ENCODE data around the gene HMGB4. TPM values are rescaled to one million over a fixed set of nuclear protein-coding genes. Genes with fewer than 3 reads are reported as not detected.

The HMGB4 gene
- polyA plus RNA-seq (2012; rRNA removed), result not detected in 2 replicates
- polyA plus RNA-seq (2012; cell fraction: cytosol; rRNA removed), result not detected in 2 replicates
- polyA plus RNA-seq (2012; cell fraction: nucleus; rRNA removed), result not detected in 2 replicates

GRCh38 chr1:33863779-33864178 is at the start of gene HMGB4:
Gene HMGB4, plus strand, starts transcription at chr1:33864079. Its CDS starts 113 bp downstream, at chr1:33864192.
- Histone ChIP-seq H3K4me3 (ENCODE audit: low read depth in 2 of 2, low read length in 1 of 2) (no peak within 1 kb of the TSS), H3K36me3 (replicated peaks in 1 of 2; ENCODE audit: control insufficient read depth in 1 of 2, insufficient read depth in 2 of 2, low read length in 1 of 2) (no peaks in the 10 kb centered on the region), H3F3A (replicated peaks; ENCODE audit: insufficient read depth) (no peaks in the 10 kb centered on the region), H3K79me2 (ENCODE audit: insufficient read depth) (no peaks in the 10 kb centered on the region), H3K27ac (ENCODE audit: low read depth in 2 of 2, low read length in 1 of 2) (no peak within 1 kb of the TSS), H2AFZ (ENCODE audit: low read depth) (no peak within 1 kb of the TSS), H3K9me2 (no peaks in the 10 kb centered on the region), H3K9ac (no peak within 1 kb of the TSS), H3K9me3 (no peaks in the 10 kb centered on the region), H4K20me1 (ENCODE audit: insufficient read depth) (no peaks in the 10 kb centered on the region), H3K4me2 (no peak within 1 kb of the TSS), H3K27me3 (ENCODE audit: insufficient read depth) (no peaks in the 10 kb centered on the region), H3K4me1 (ENCODE audit: control insufficient read depth in 1 of 2, insufficient read depth in 2 of 2, low read depth in 1 of 2, low read length in 1 of 2) (no peaks in the 10 kb centered on the region; a peak in 1 of 4 replicates)
- TF ChIP-seq TCF12 (IDR thresholded peaks at IDR 0.05) (no peak), REST (IDR thresholded peaks at IDR 0.05; ENCODE audit: low read depth, low read length) (no peak), FOXJ3 (CRISPR knock-in tag; IDR thresholded peaks at IDR 0.05) (no peak), CTCF (IDR thresholded peaks at IDR 0.05) (no peak), SMC3 (IDR thresholded peaks at IDR 0.05; ENCODE audit: low read depth, low read length) (no peak), FOSL2 (IDR thresholded peaks at IDR 0.05; ENCODE audit: borderline replicate concordance, low read depth) (no peak), IRF3 (IDR thresholded peaks at IDR 0.05; ENCODE audit: low read depth, low read length) (no peak), POLR2AphosphoS5 (IDR thresholded peaks at IDR 0.05; ENCODE audit: low read depth, low read length) (no peak), NRF1 (IDR thresholded peaks at IDR 0.05; ENCODE audit: low read depth, low read length) (no peak), RCOR1 (IDR thresholded peaks at IDR 0.05; ENCODE audit: low read length) (no peak)
- CTCF ChIA-PET, result no interaction called here
- no peak for DNase-seq
- POLR2A ChIA-PET, result no interaction called here
- WGBS (ENCODE audit: low lambda C conversion rate), result 28% methylated on average over 3 of the region's 3 CpGs

GRCh38 chr1:33814166-33814565 is 49.7 kb upstream of the HMGB4 start:
- POLR2A ChIA-PET, result no interaction called here
- no peak for TF ChIP-seq EP300 (IDR thresholded peaks at IDR 0.05; ENCODE audit: borderline replicate concordance in 1 of 2, low read depth in 1 of 2, low read length in 1 of 2)
- no peak for TF ChIP-seq FOXM1 (IDR thresholded peaks at IDR 0.05; ENCODE audit: low read depth)
- no peak for TF ChIP-seq MEF2A (IDR thresholded peaks at IDR 0.05; ENCODE audit: borderline replicate concordance, low read depth)
- no peak for TF ChIP-seq ZBTB33 (IDR thresholded peaks at IDR 0.05; ENCODE audit: borderline replicate concordance, low read depth)
- no peak for TF ChIP-seq IRF3 (IDR thresholded peaks at IDR 0.05; ENCODE audit: low read depth, low read length)
- TF ChIP-seq SIN3A (IDR thresholded peaks at IDR 0.05; ENCODE audit: borderline replicate concordance, low read depth, low read length), result no peak
- TF ChIP-seq RAD21 (IDR thresholded peaks at IDR 0.05; ENCODE audit: low read length), result no peak
- TF ChIP-seq MAX (IDR thresholded peaks at IDR 0.05; ENCODE audit: low read depth), result no peak
- no peak for TF ChIP-seq NRF1 (IDR thresholded peaks at IDR 0.05; ENCODE audit: low read depth, low read length)

More at GRCh38 chr1:33814166-33814565, 49.7 kb upstream of the HMGB4 start:
- no peaks in the 10 kb centered on the region for H3F3A ChIP-seq (replicated peaks; ENCODE audit: insufficient read depth)
- no peak overlapping the region for H3K27ac ChIP-seq (ENCODE audit: low read depth in 2 of 2, low read length in 1 of 2)
- no peaks in the 10 kb centered on the region for H4K20me1 ChIP-seq (ENCODE audit: insufficient read depth)
- no peaks in the 10 kb centered on the region; a peak in 1 of 4 replicates for H3K4me1 ChIP-seq (ENCODE audit: control insufficient read depth in 1 of 2, insufficient read depth in 2 of 2, low read depth in 1 of 2, low read length in 1 of 2)
- no peaks in the 10 kb centered on the region for H3K36me3 ChIP-seq (replicated peaks in 1 of 2; ENCODE audit: control insufficient read depth in 1 of 2, insufficient read depth in 2 of 2, low read length in 1 of 2)
- no peaks in the 10 kb centered on the region for H3K79me2 ChIP-seq (ENCODE audit: insufficient read depth)
- no peak overlapping the region for H3K4me3 ChIP-seq (ENCODE audit: low read depth in 2 of 2, low read length in 1 of 2)
- H2AFZ ChIP-seq (ENCODE audit: low read depth), result no peak overlapping the region
- H3K27me3 ChIP-seq (ENCODE audit: insufficient read depth), result no peaks in the 10 kb centered on the region
- no peaks in the 10 kb centered on the region for H3K9me2 ChIP-seq
- no peaks in the 10 kb centered on the region for H3K9me3 ChIP-seq
- CTCF ChIA-PET, result interaction anchor here (1.1 kb wide), 1 partner anchor 278 kb away, joined by 4 read pairs; no protein-coding TSS in a partner anchor
- no peak overlapping the region for H3K4me2 ChIP-seq
- H3K9ac ChIP-seq, result no peak overlapping the region
- WGBS (ENCODE audit: low lambda C conversion rate), result 33% methylated on average over 2 of the region's 2 CpGs
- no peak for DNase-seq

Measured in SK-N-SH (cell line).